Neutrophil (primary cell): ENCODE measurements around the gene STOML1.
A peak's percentile ranks its signal among the peaks of the same experiment; 100 is the strongest.

Source experiments
- H3K27ac ChIP-seq: fragments of 200-600 bp; sonication (generic); 2 replicates; pipeline ENCODE4 v1.5.1; 2016; ENCODE audit warnings: mild to moderate bottlenecking, moderate library complexity
- H3K27me3 ChIP-seq: fragments of 200-600 bp; sonication (generic); 2 replicates; pipeline ENCODE4 v1.6.0; 2016; ENCODE audit warnings: mild to moderate bottlenecking
- H3K36me3 ChIP-seq: fragments of 200-600 bp; sonication (generic); 2 replicates; pipeline ENCODE4 v1.5.1; 2017
- H3K4me1 ChIP-seq, 2 experiments: fragments of 200-600 bp in 1 of 2; sonication (generic) in 1 of 2; 1 replicate in 1 of 2; 2 replicates in 1 of 2; pipeline versions ENCODE4 v1.5.1 to v1.6.1; 2013 to 2016; ENCODE audit warnings: low read depth in 1 of 2, low read length in 1 of 2, mild to moderate bottlenecking in 1 of 2, moderate library complexity in 1 of 2; ENCODE audit not compliant: control insufficient read depth in 1 of 2, insufficient read depth in 1 of 2
- H3K4me3 ChIP-seq, 2 experiments: fragments of 200-600 bp in 1 of 2; sonication (generic) in 1 of 2; 1 replicate in 1 of 2; 2 replicates in 1 of 2; pipeline ENCODE4 v1.5.1; 2013 to 2016; ENCODE audit warnings: low read depth in 1 of 2, low read length in 1 of 2, mild to moderate bottlenecking in 1 of 2, moderate library complexity in 1 of 2
- H3K9me3 ChIP-seq: fragments of 200-600 bp; sonication (generic); 2 replicates; pipeline ENCODE4 v1.5.1; 2016
- TF ChIP-seq, protein P1 (sequence below): fragments of 200-600 bp; sonication (generic); IDR thresholded peaks from 2 replicates; pipeline ENCODE4 v1.5.1; 2016; ENCODE audit warnings: antibody characterized with exemption

Gene STOML1

DNA sequence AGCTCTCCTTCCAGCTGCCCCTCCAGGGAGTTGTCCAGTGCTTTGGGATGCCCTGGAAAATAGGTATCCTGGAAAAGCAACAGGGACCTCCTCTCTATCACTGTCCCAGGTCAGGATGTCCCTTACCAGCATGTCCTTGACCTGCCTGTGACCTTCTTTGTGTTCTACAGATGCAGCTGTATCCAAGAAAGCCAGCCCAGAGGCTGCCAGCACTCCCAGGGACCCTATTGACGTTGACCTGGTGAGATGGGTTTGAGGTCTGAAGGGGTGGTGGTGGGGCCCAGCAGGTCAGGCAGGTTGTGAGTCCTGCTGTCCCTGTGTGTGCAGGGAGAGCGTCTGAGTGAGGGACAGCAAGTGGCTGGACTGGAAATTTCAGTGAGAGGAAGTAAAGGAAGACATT lies 32.6 kb upstream of the STOML1 start:
- Histone ChIP-seq H3K9me3 (no peaks in the 10 kb centered on the region), H3K27me3 (no peaks in the 10 kb centered on the region), H3K36me3 (peaks cover 73% of the 10 kb centered on the region), H3K4me1 (no peaks in the 10 kb centered on the region), H3K4me3 (no peak overlapping the region), H3K27ac (no peak overlapping the region)
- TF ChIP-seq, protein P1, sequence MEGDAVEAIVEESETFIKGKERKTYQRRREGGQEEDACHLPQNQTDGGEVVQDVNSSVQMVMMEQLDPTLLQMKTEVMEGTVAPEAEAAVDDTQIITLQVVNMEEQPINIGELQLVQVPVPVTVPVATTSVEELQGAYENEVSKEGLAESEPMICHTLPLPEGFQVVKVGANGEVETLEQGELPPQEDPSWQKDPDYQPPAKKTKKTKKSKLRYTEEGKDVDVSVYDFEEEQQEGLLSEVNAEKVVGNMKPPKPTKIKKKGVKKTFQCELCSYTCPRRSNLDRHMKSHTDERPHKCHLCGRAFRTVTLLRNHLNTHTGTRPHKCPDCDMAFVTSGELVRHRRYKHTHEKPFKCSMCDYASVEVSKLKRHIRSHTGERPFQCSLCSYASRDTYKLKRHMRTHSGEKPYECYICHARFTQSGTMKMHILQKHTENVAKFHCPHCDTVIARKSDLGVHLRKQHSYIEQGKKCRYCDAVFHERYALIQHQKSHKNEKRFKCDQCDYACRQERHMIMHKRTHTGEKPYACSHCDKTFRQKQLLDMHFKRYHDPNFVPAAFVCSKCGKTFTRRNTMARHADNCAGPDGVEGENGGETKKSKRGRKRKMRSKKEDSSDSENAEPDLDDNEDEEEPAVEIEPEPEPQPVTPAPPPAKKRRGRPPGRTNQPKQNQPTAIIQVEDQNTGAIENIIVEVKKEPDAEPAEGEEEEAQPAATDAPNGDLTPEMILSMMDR = no peak

DNA sequence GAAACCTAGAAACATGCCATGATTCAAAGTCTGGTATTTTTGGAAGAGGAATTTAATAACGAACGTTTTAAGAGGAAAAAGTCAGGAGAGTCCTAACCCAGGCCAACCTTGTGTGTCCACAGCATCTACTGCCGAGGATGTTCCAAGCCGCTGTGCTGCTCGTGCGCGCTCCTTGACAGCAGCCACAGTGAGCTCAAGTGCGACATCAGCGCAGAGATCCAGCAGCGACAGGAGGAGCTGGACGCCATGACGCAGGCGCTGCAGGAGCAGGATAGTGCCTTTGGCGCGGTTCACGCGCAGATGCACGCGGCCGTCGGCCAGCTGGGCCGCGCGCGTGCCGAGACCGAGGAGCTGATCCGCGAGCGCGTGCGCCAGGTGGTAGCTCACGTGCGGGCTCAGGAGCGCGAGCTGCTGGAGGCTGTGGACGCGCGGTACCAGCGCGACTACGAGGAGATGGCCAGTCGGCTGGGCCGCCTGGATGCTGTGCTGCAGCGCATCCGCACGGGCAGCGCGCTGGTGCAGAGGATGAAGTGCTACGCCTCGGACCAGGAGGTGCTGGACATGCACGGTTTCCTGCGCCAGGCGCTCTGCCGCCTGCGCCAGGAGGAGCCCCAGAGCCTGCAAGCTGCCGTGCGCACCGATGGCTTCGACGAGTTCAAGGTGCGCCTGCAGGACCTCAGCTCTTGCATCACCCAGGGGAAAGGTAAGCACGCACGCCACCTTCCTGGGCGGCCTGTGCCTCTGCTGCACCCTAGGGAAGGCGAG lies 30.8 kb upstream of the STOML1 start:
- Histone ChIP-seq H3K27me3 (no peaks in the 10 kb centered on the region), H3K4me3 (no peak overlapping the region), H3K36me3 (peaks cover 67% of the 10 kb centered on the region), H3K9me3 (no peaks in the 10 kb centered on the region), H3K4me1 (no peaks in the 10 kb centered on the region), H3K27ac (no peak overlapping the region)
- TF ChIP-seq, protein P1 = no peak

DNA sequence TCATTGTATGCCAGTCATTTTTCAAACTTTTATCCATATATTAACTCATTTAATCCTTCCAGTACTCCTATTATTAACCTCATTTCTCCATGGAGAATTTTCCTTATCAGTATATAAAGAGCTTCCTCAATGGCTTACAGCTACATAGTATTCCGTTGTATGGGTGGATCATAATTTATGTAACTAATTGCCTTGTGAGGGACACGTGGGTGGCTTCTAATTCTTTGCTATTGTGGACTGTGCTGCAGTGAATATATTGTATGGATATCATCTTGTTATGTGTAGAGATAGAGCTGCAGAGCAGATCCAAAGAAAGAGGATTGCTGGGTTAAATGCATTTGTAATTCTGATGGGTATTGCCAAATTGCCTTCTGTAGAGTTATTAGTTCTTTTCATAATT lies 27.6 kb upstream of the STOML1 start:
- H3K4me1 ChIP-seq = peaks cover 5 to 10% of the 10 kb centered on the region in 2 experiments
- no peak overlapping the region for H3K27ac ChIP-seq
- no peaks in the 10 kb centered on the region for H3K9me3 ChIP-seq
- H3K27me3 ChIP-seq = no peaks in the 10 kb centered on the region
- H3K36me3 ChIP-seq = peaks cover 42% of the 10 kb centered on the region
- no peak overlapping the region for H3K4me3 ChIP-seq
- TF ChIP-seq, protein P1 = no peak

DNA sequence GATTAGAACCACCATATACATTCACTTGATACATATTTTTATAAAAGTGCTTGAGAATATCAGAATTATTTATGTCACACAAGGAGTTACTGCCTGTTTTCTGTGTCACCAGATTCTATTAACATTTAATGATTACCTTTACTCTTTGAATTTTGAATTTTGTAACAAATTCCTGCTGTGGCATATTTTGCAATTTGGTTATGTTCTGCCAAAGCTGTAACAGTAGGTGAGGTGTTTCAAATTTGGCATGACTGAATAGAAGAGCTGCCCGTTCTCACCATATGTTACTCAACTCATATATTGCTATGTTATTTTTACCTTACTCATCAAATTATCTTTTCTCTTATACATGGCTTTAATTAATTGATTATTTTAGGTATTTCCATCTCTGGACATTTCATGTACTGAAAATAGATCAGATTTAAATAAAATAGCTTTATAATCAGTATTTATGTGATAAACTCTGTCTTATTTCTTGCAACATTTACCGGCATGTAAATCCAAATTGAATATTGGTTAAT lies 21.3 kb upstream of the STOML1 start:
- H3K4me1 ChIP-seq = peaks cover 55 to 60% of the 10 kb centered on the region in 2 experiments
- no peaks in the 10 kb centered on the region for H3K9me3 ChIP-seq
- no peaks in the 10 kb centered on the region for H3K27me3 ChIP-seq
- peak overlapping the region; percentile 72 for H3K27ac ChIP-seq
- no peak overlapping the region for H3K4me3 ChIP-seq
- TF ChIP-seq, protein P1 = no peak
- H3K36me3 ChIP-seq = peaks cover 6% of the 10 kb centered on the region

DNA sequence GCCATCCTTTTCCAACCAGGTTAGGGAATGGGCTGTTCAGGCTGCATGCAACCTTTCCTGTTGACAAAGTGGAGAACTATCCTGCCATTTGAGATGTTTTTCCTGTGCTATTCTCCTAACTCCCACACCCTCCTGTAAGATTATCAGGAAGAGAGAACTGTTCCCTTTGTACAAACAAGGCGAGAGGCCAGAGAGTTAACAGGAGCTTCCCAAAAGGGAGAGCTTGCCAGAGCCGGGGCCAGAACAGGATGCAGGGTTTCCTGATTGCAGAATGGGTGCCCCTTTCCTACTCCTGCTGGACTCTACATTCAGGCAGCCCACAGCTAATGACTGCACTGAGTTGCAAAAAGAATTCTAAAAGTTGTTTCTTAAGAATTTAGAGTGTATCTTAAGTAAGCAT lies 19.5 kb upstream of the STOML1 start:
- Histone ChIP-seq H3K9me3 (no peaks in the 10 kb centered on the region), H3K4me3 (no peak overlapping the region), H3K4me1 (peaks cover 71 to 73% of the 10 kb centered on the region in 2 experiments), H3K27me3 (no peaks in the 10 kb centered on the region), H3K27ac (peak overlapping the region; percentile 72), H3K36me3 (peaks cover 6% of the 10 kb centered on the region)
- TF ChIP-seq, protein P1 = no peak
